Panc1 (cell line): ENCODE data around the gene AP3B1.

ENCODE experiments used
- POLR2AphosphoS5 ChIP-seq: IDR thresholded peaks from 2 replicates; pipeline ENCODE4 v1.6.1; 2012; ENCODE audit warnings: mild to moderate bottlenecking, low read depth, low read length, moderate library complexity
- REST ChIP-seq, 2 experiments: IDR thresholded peaks; 2 replicates each; pipeline ENCODE4 v1.6.1; 2011 to 2012; ENCODE audit warnings: low read depth in 2 of 2, control low read depth in 1 of 2, low read length in 1 of 2, mild to moderate bottlenecking in 1 of 2, moderate library complexity in 1 of 2; ENCODE audit not compliant: insufficient read depth in 1 of 2
- SIN3A ChIP-seq: IDR thresholded peaks from 2 replicates; pipeline ENCODE4 v1.6.1; 2012; ENCODE audit warnings: low read depth, mild to moderate bottlenecking, low read length, moderate library complexity, borderline replicate concordance; ENCODE audit not compliant: insufficient read depth
- TCF7L2 ChIP-seq: IDR thresholded peaks from 2 replicates; pipeline ENCODE4 v1.6.1; 2011; ENCODE audit warnings: mild to moderate bottlenecking, low read depth, low read length, inconsistent platforms
- TF ChIP-seq, protein P1 (sequence below): fragments of 450-650 bp; IDR thresholded peaks from 2 replicates; pipeline ENCODE4 v1.5.1; 2017; ENCODE audit warnings: mild to moderate bottlenecking

GRCh38 chr5:77952636-77953212 is 341.8 kb downstream of the AP3B1 start:
- TF ChIP-seq, protein P1, sequence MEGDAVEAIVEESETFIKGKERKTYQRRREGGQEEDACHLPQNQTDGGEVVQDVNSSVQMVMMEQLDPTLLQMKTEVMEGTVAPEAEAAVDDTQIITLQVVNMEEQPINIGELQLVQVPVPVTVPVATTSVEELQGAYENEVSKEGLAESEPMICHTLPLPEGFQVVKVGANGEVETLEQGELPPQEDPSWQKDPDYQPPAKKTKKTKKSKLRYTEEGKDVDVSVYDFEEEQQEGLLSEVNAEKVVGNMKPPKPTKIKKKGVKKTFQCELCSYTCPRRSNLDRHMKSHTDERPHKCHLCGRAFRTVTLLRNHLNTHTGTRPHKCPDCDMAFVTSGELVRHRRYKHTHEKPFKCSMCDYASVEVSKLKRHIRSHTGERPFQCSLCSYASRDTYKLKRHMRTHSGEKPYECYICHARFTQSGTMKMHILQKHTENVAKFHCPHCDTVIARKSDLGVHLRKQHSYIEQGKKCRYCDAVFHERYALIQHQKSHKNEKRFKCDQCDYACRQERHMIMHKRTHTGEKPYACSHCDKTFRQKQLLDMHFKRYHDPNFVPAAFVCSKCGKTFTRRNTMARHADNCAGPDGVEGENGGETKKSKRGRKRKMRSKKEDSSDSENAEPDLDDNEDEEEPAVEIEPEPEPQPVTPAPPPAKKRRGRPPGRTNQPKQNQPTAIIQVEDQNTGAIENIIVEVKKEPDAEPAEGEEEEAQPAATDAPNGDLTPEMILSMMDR: no peak
- TF ChIP-seq POLR2AphosphoS5 (no peak), SIN3A (no peak), REST (IDR thresholded peaks at IDR 0.05; ENCODE audit: insufficient read depth in 1 of 2, low read depth in 2 of 2, low read length in 1 of 2) (no peak), TCF7L2 (no peak)
